Thyroid gland (tissue), 4 donors: Measurements from ENCODE around the gene MEIOSIN. TPM values are rescaled to one million over a fixed set of nuclear protein-coding genes. Genes with fewer than 3 reads are reported as not detected.
"Not testable (repeated sequence)": the region's sequence is repeated elsewhere in the genome, so short reads cannot be mapped to it uniquely, and the experiment has no call there.

Experiments
- DNase-seq, 2 donors: peaks; one replicate each; pipeline ENCODE4 v3.0.0-alpha.2; 2019
- H3K27ac ChIP-seq, 3 donors: fragments of 200-600 bp; sonication (generic); 1 replicate in 2 of 3; 2 replicates in 1 of 3; pipeline ENCODE4 v1.5.1; 2016 to 2019; ENCODE audit warnings: mild to moderate bottlenecking in 1 of 3, moderate library complexity in 1 of 3
- H3K27me3 ChIP-seq: fragments of 200-600 bp; sonication (generic); one replicate; pipeline ENCODE4 v1.5.1; 2019
- H3K36me3 ChIP-seq, 2 donors: fragments of 200-600 bp; sonication (generic); one replicate each; pipeline ENCODE4 v1.5.1; 2016 to 2019
- H3K4me1 ChIP-seq, 2 donors: fragments of 200-600 bp; sonication (generic); one replicate each; pipeline ENCODE4 v1.5.1; 2017 to 2019
- H3K4me3 ChIP-seq, 3 donors: fragments of 200-600 bp; sonication (generic); replicated peaks in 1 of 3; 1 replicate in 2 of 3; 2 replicates in 1 of 3; pipeline ENCODE4 v1.5.1; 2016; ENCODE audit warnings: mild to moderate bottlenecking in 1 of 3
- H3K9me3 ChIP-seq: fragments of 200-600 bp; sonication (generic); one replicate; pipeline ENCODE4 v1.5.1; 2017
- POLR2A ChIP-seq, 2 donors: fragments of 450-650 bp; IDR thresholded peaks; one replicate each; pipeline ENCODE4 v1.6.1; 2017; ENCODE audit warnings: antibody characterized with exemption in 2 of 2, mild to moderate bottlenecking in 2 of 2, moderate library complexity in 1 of 2
- WGBS, 2 donors: methylation state at CpG; one replicate each; pipeline ENCODE4 v1.1.5; 2017; 5-methylcytosine and 5-hydroxymethylcytosine counted together
- intact Hi-C: fragments of 100-400 bp; cut with DNase I; formaldehyde crosslinking; loops from one replicate; pipeline ENCODE4 v1.15.1; 2023
- total RNA-seq, 4 donors: library from RNA; depleted of rRNA; stranded (reverse); fragments of >200 nt; gene quantifications; one replicate each; pipeline ENCODE4 v1.2.3, GENCODE V29; 2016
- TF ChIP-seq, protein P1 (sequence below), 6 experiments: fragments of 200-600 bp in 3 of 6; fragments of 450-650 bp in 3 of 6; sonication (generic) in 3 of 6; IDR thresholded peaks; one replicate each; pipeline ENCODE4 v1.5.1; 2016 to 2019; ENCODE audit warnings: antibody characterized with exemption in 6 of 6, mild to moderate bottlenecking in 2 of 6, inconsistent platforms in 1 of 6, moderate library complexity in 1 of 6

The MEIOSIN gene
- not detected for total RNA-seq

DNA sequence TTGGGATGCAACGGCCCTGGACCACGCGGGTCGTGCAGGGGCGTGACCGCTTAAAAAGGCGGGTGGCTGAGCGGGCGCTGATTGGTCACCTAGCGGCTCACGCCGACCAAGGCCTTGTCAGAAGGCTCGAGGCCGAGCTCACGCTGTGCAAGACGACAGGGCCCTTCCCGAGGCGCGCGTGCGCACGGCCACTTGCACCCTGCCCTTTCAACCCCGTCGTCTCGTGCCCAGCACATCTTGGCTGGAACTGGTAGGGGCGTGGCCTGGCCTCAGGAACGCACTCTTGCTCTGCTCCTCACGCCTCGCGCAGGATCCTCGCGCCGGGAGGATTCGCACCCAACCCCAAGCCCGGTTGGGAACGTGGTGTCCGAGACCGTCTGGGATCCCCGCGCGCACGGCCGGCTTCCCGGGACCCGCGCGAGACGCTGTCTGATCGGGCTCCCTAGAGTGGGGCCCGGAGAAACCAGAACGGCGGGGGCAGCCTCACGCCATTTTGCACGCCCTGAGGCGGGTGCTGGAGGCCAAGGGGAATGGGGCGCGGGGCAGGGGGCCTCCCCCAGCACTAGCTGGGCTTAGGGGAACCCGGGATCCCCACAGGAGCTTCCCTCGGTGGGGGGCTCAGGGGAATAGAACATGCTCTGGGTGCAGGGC is at the start of gene MEIOSIN:
Gene MEIOSIN (plus strand): TSS at position 280 of the 651 bp plus-strand sequence. CDS start 1,938 bp downstream, outside the sequence.
- no peak for DNase-seq
- H3K4me1 ChIP-seq, result peaks cover 9 to 18% of the 10 kb centered on the region in 2 donors
- H3K36me3 ChIP-seq, result no peaks in the 10 kb centered on the region
- WGBS, 2 donors, result 90 to 93% methylated on average over 39 to 59 of the region's 59 CpGs
- H3K9me3 ChIP-seq, result no peaks in the 10 kb centered on the region
- H3K4me3 ChIP-seq, result no peak within 1 kb of the TSS
- intact Hi-C loops, result no loop called here
- TF ChIP-seq POLR2A (IDR thresholded peaks at IDR 0.05), result no peak
- TF ChIP-seq, protein P1, sequence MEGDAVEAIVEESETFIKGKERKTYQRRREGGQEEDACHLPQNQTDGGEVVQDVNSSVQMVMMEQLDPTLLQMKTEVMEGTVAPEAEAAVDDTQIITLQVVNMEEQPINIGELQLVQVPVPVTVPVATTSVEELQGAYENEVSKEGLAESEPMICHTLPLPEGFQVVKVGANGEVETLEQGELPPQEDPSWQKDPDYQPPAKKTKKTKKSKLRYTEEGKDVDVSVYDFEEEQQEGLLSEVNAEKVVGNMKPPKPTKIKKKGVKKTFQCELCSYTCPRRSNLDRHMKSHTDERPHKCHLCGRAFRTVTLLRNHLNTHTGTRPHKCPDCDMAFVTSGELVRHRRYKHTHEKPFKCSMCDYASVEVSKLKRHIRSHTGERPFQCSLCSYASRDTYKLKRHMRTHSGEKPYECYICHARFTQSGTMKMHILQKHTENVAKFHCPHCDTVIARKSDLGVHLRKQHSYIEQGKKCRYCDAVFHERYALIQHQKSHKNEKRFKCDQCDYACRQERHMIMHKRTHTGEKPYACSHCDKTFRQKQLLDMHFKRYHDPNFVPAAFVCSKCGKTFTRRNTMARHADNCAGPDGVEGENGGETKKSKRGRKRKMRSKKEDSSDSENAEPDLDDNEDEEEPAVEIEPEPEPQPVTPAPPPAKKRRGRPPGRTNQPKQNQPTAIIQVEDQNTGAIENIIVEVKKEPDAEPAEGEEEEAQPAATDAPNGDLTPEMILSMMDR (IDR thresholded peaks at IDR 0.05), result no peak
- no peak within 1 kb of the TSS for H3K27ac ChIP-seq
- no peaks in the 10 kb centered on the region for H3K27me3 ChIP-seq

- 88 to 96% methylated on average over 11 of the region's 11 CpGs for WGBS, 2 donors
Measured at GRCh38 chr19:45685045-45685444, 48.2 kb upstream of the MEIOSIN start.

GRCh38 chr19:45687599-45687998 is 45.6 kb upstream of the MEIOSIN start:
- intact Hi-C loops, result loop anchor here (10.0 kb wide), 1 partner anchor 163 kb away; no protein-coding TSS in a partner anchor
- peaks cover 16 to 27% of the 10 kb centered on the region in 2 donors for H3K36me3 ChIP-seq
- TF ChIP-seq, protein P1 (IDR thresholded peaks at IDR 0.05), result no peak
- no peak for TF ChIP-seq POLR2A (IDR thresholded peaks at IDR 0.05)

More at GRCh38 chr19:45685045-45685444, 48.2 kb upstream of the MEIOSIN start:
- H3K27ac ChIP-seq, DNase-seq, H3K4me1 ChIP-seq, H3K27me3 ChIP-seq, H3K9me3 ChIP-seq, H3K4me3 ChIP-seq: not testable (repeated sequence)
- intact Hi-C loops, result loop anchor here (10.0 kb wide), 1 partner anchor 160 kb away; no protein-coding TSS in a partner anchor
- peaks cover 16 to 27% of the 10 kb centered on the region in 2 donors for H3K36me3 ChIP-seq

GRCh38 chr19:45691516-45692186 is 41.6 kb upstream of the MEIOSIN start, which contains the start of gene SNRPD2:
Gene SNRPD2 (minus strand): TSS chr19:45691953. CDS start chr19:45691888, 65 bp downstream.
- TF ChIP-seq, protein P1 (IDR thresholded peaks at IDR 0.05), result peak in 1 of 6 experiments; percentile 13
- TF ChIP-seq POLR2A (IDR thresholded peaks at IDR 0.05), result peak; percentile 49 to 91
- 0 to 1% methylated on average over 36 of the region's 36 CpGs for WGBS, 2 donors
- Histone ChIP-seq H3K36me3 (peaks cover 16 to 17% of the 10 kb centered on the region in 2 donors), H3K27me3 (no peaks in the 10 kb centered on the region), H3K4me3 (peak within 1 kb of the TSS; percentile 73 to 80 (median 76)), H3K9me3 (no peaks in the 10 kb centered on the region), H3K4me1 (peaks cover 6 to 11% of the 10 kb centered on the region in 2 donors), H3K27ac (peak within 1 kb of the TSS; percentile 77 to 87 (median 83))
- DNase-seq, result peak; percentile 91 to 94
- intact Hi-C loops, result no loop called here

More at GRCh38 chr19:45687599-45687998, 45.6 kb upstream of the MEIOSIN start:
- Histone ChIP-seq H3K27ac (no peak overlapping the region), H3K27me3 (no peaks in the 10 kb centered on the region), H3K4me1 (peaks cover 6 to 7% of the 10 kb centered on the region in 2 donors), H3K4me3 (no peak overlapping the region), H3K9me3 (no peaks in the 10 kb centered on the region)
- WGBS, 2 donors, result 91 to 100% methylated on average over 4 to 9 of the region's 9 CpGs
- DNase-seq, result no peak

DNA sequence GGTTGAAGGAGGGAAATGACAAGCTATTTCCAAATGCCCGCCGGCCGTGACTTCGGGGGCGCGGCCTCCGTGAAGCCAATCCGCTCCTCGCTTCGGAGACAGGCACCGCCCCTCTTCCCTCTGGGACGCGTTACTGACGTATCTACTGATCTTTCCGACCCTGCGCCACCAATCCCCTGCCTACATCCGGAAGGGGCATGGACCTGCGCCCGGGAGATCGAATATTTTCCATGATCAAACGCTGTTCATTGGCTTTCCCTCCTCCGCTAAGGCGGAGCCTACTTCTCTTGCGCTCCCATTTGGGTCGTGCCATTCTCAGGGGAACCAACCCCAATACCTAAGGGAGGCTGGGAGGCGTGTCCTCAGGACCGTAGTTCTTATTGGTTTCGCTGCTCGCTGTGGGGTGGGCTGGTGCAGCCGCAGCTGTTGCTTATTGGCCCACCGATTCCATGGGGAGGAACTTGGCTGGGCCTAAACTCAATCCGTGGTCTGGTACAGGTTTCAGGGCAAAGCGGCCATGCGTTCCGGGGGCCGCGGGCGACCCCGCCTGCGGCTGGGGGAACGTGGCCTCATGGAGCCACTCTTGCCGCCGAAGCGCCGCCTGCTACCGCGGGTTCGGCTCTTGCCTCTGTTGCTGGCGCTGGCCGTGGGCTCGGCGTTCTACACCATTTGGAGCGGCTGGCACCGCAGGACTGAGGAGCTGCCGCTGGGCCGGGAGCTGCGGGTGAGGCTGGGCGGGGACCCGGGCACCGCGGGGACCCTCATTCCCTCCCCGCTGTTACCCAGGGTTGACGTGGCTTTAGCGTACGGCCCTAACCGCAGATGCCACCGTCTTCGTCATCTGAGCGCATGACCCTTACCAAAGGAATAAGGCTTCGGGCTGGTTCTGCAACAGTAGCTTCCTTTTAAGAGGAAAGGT is 40.8 kb upstream of the MEIOSIN start, which contains the start of gene QPCTL:
Gene QPCTL (plus strand): TSS at position 480 of the 919 bp plus-strand sequence. CDS start 38 bp downstream, at position 518.
- H3K4me1 ChIP-seq, result peaks cover 6 to 11% of the 10 kb centered on the region in 2 donors
- H3K9me3 ChIP-seq, result no peaks in the 10 kb centered on the region
- H3K4me3 ChIP-seq, result peak within 1 kb of the TSS; percentile 73 to 80 (median 76)
- peak within 1 kb of the TSS; percentile 77 to 87 (median 83) for H3K27ac ChIP-seq
- H3K27me3 ChIP-seq, result no peaks in the 10 kb centered on the region
- peaks cover 11% of the 10 kb centered on the region in 2 donors for H3K36me3 ChIP-seq
- 0 to 1% methylated on average over 26 to 40 of the region's 70 CpGs for WGBS, 2 donors
- DNase-seq, result peak; percentile 99
- TF ChIP-seq, protein P1 (IDR thresholded peaks at IDR 0.05), result no peak
- TF ChIP-seq POLR2A (IDR thresholded peaks at IDR 0.05), result peak; percentile 35 to 90
- intact Hi-C loops, result no loop called here
